ENCODE measurements around the gene SPDYE6. TPM values are rescaled to one million over a fixed set of nuclear protein-coding genes. Genes with fewer than 3 reads are reported as not detected.
"Not testable (repeated sequence)": the region's sequence is repeated elsewhere in the genome, so short reads cannot be mapped to it uniquely, and the experiment has no call there.

SPDYE6 gene
- total RNA-seq, 1 donor from 2014 or later, result not detected

DNA sequence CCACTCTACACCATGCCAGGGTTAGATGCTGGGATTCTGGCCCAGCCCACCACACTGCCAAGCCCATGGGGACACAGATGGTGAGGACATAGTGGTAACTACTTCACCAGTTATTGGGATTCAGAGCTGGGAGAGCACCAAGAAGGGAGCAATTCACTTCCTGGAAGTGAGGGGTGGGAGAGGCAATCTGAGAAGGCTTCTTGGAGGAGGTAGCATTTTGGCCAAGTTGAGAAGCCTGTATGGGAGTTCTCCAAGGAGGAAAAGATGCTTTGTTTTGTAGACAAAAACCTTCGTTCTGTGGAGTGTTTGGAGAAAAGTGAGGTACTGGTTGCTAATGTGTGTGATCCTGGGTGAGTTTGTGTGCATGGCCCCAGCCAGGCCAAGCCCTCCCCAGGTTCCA lies 36.1 kb upstream of the SPDYE6 start:
- DNase-seq, result no peak
- no peak overlapping the region for H3K4me3 Mint-ChIP-seq (ENCODE audit: unreplicated experiment)
- H3K27ac Mint-ChIP-seq (ENCODE audit: unreplicated experiment), result no peak overlapping the region
- peaks cover 5% of the 10 kb centered on the region for H3K4me1 Mint-ChIP-seq (ENCODE audit: low read depth, unreplicated experiment)
- peaks cover 9% of the 10 kb centered on the region for H3K9me3 Mint-ChIP-seq (ENCODE audit: unreplicated experiment)
- no peaks in the 10 kb centered on the region for H3K36me3 Mint-ChIP-seq (ENCODE audit: unreplicated experiment)
- TF ChIP-seq, protein P1, sequence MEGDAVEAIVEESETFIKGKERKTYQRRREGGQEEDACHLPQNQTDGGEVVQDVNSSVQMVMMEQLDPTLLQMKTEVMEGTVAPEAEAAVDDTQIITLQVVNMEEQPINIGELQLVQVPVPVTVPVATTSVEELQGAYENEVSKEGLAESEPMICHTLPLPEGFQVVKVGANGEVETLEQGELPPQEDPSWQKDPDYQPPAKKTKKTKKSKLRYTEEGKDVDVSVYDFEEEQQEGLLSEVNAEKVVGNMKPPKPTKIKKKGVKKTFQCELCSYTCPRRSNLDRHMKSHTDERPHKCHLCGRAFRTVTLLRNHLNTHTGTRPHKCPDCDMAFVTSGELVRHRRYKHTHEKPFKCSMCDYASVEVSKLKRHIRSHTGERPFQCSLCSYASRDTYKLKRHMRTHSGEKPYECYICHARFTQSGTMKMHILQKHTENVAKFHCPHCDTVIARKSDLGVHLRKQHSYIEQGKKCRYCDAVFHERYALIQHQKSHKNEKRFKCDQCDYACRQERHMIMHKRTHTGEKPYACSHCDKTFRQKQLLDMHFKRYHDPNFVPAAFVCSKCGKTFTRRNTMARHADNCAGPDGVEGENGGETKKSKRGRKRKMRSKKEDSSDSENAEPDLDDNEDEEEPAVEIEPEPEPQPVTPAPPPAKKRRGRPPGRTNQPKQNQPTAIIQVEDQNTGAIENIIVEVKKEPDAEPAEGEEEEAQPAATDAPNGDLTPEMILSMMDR (IDR thresholded peaks at IDR 0.05; ENCODE audit: partially characterized antibody, unreplicated experiment), result no peak
- H3K27me3 Mint-ChIP-seq (ENCODE audit: unreplicated experiment), result peaks cover 15% of the 10 kb centered on the region

DNA sequence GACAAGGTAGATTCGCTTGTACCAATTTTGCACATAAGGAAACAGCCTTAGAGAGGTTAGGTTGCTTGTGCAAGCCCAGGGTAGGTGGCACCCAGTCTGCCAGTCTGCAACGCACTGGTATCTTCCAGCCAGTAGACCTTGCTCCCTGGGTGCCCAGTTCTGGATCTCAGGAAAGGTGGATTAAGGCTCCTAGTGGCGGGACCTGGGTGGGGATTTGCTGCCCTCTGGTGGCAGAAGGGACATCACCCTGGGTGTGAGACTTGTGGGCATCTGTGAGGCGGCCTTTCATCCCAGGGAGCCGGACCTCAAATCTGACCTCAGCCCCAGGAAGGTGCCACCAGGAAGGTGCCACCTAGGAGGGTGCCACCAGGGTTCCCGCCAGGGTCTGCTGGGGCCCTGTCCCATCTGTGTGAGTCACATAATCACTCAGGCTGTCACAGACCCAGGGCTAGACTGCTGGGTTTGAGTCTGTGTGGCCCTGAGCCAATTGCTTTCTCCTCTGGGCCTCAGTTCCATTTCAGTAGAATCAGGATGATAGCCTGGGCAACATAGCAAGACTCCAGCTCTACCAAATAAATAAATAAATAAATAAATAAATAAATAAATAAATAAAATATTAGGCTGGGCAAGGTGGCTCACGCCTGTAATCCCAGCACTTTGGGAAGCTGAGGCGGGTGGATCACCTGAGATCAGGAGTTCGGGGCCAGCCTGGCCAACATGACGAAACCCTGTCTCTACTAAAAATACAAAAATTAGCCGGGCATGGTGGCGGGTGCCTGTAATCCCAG lies 34.6 kb upstream of the SPDYE6 start:
- no peak overlapping the region for H3K4me3 Mint-ChIP-seq (ENCODE audit: unreplicated experiment)
- H3K4me1 Mint-ChIP-seq (ENCODE audit: low read depth, unreplicated experiment), result peaks cover 5% of the 10 kb centered on the region
- peak; percentile 92 for DNase-seq
- H3K27ac Mint-ChIP-seq (ENCODE audit: unreplicated experiment), result no peak overlapping the region
- no peaks in the 10 kb centered on the region for H3K36me3 Mint-ChIP-seq (ENCODE audit: unreplicated experiment)
- H3K9me3 Mint-ChIP-seq (ENCODE audit: unreplicated experiment), result peaks cover 5% of the 10 kb centered on the region
- TF ChIP-seq, protein P1 (IDR thresholded peaks at IDR 0.05; ENCODE audit: partially characterized antibody, unreplicated experiment), result peak; percentile 90
- peaks cover 5% of the 10 kb centered on the region for H3K27me3 Mint-ChIP-seq (ENCODE audit: unreplicated experiment)

DNA sequence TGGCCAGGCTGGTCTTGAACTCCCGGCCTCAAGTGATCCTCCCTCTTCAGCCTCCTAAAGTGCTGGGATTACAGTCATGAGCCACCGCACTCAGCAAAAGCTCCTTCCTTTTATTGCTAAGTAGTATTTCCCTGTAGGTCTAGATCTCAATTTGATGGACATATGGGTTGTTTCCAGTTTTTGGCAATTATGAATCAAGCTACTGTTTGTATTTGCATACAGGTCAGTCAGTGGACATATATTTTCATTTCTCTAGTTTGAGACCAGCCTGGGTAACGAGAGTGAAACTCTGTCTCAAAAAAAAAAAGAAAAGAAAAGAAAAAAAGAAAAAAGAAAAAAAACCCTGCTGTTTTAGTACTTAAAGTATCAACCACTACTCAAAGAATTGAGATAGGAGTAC lies 33.6 kb upstream of the SPDYE6 start:
- no peak for DNase-seq
- H3K27me3 Mint-ChIP-seq (ENCODE audit: unreplicated experiment), result peaks cover 2% of the 10 kb centered on the region
- no peak overlapping the region for H3K27ac Mint-ChIP-seq (ENCODE audit: unreplicated experiment)
- no peak overlapping the region for H3K4me3 Mint-ChIP-seq (ENCODE audit: unreplicated experiment)
- H3K9me3 Mint-ChIP-seq (ENCODE audit: unreplicated experiment), result no peaks in the 10 kb centered on the region
- no peaks in the 10 kb centered on the region for H3K4me1 Mint-ChIP-seq (ENCODE audit: low read depth, unreplicated experiment)
- TF ChIP-seq, protein P1 (IDR thresholded peaks at IDR 0.05; ENCODE audit: partially characterized antibody, unreplicated experiment), result no peak
- no peaks in the 10 kb centered on the region for H3K36me3 Mint-ChIP-seq (ENCODE audit: unreplicated experiment)

DNA sequence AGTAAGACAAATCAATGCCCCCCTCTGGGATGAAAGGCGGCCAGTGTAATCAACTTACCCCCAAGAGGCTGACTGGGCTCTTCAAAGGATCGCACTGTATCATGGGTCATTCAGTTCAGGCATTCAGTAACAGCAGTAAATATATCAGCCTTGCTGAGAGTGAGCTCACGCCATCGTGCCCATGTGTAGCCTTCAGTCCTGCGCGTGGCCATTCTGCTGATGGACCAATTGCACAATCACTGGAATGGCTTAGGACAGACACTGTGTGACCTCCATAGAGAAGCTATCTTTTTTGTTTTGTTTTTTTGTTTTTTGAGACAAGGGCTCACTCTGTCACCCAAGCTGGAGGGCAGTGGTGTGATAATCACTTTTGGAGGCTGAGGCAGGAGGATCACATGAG lies 30.8 kb upstream of the SPDYE6 start:
- Mint-ChIP-seq H3K27me3 (ENCODE audit: unreplicated experiment) (peaks cover 4% of the 10 kb centered on the region), H3K4me3 (ENCODE audit: unreplicated experiment) (no peak overlapping the region), H3K27ac (ENCODE audit: unreplicated experiment) (no peak overlapping the region), H3K9me3 (ENCODE audit: unreplicated experiment) (peaks cover 3% of the 10 kb centered on the region), H3K4me1 (ENCODE audit: low read depth, unreplicated experiment) (no peaks in the 10 kb centered on the region), H3K36me3 (ENCODE audit: unreplicated experiment) (no peaks in the 10 kb centered on the region)
- no peak for DNase-seq
- TF ChIP-seq, protein P1 (IDR thresholded peaks at IDR 0.05; ENCODE audit: partially characterized antibody, unreplicated experiment), result no peak

DNA sequence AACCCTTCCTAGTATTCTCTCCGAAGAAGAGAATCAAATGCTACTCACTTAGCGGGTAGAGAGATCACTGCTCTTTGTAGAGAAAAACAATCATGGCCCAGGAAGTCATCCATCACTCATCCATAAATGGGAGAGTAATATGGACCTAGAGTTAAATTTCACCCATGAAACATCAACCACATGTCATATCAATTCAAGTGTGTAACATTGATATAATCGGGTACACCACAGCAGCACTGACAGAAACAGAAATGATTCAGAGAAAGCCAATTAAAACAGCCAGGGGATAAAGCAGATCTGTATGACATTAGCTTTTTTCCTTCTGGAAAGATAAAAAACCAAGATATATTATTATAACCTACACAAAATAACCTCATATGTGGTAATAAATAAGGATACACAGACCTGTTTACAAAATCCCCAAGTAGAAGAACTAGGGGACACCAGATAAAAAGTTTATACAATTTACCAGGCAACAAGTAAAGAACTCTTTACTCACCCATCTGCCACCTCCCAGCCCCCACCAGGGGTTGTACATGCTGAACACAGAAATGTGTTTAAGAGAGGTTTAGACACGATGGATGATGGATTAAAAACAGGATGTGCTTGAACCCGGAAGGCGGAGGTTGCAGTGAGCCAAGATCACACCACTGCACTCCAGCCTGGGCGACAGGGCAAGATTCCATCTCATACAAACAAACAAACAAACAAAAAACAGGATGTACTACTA lies 25.6 kb upstream of the SPDYE6 start:
- H3K27me3 Mint-ChIP-seq (ENCODE audit: unreplicated experiment); H3K36me3 Mint-ChIP-seq (ENCODE audit: unreplicated experiment); H3K4me1 Mint-ChIP-seq (ENCODE audit: low read depth, unreplicated experiment); H3K27ac Mint-ChIP-seq (ENCODE audit: unreplicated experiment); H3K9me3 Mint-ChIP-seq (ENCODE audit: unreplicated experiment); DNase-seq; H3K4me3 Mint-ChIP-seq (ENCODE audit: unreplicated experiment): not testable (repeated sequence)

DNA sequence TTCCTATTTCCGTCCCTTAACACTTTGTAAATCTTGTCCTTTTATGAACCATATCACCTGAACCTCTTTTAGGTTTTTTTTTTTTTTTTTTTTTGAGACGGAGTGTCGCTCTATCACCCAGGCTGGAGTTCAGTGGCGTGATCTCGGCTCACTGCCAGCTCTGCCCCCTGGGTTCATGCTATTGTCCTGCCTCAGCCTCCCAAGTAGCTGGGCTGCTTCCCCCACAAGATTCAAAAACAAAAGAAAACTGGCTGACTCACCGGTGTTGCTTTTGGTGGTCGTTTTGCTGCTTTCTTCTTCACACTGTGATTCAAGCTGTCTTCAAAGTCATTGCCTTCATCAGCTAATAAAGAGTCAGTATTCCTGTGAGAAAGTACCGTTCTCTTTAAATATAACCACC lies 24.6 kb upstream of the SPDYE6 start:
- not testable (repeated sequence) for H3K27me3 Mint-ChIP-seq (ENCODE audit: unreplicated experiment); DNase-seq; H3K27ac Mint-ChIP-seq (ENCODE audit: unreplicated experiment); H3K4me1 Mint-ChIP-seq (ENCODE audit: low read depth, unreplicated experiment); H3K9me3 Mint-ChIP-seq (ENCODE audit: unreplicated experiment); H3K4me3 Mint-ChIP-seq (ENCODE audit: unreplicated experiment); H3K36me3 Mint-ChIP-seq (ENCODE audit: unreplicated experiment)
